HG03432 (cell line): ENCODE results near the gene PPP4R3A.
"Not testable (repeated sequence)": the region's sequence is repeated elsewhere in the genome, so short reads cannot be mapped to it uniquely, and the experiment has no call there.

ENCODE experiments used
- ATAC-seq: cut with Tn5 transposase; IDR thresholded peaks from one replicate; pipeline ENCODE4 v1.9.1; 2021; ENCODE audit warnings: mild to moderate bottlenecking, moderate library complexity; ENCODE audit not compliant: unreplicated experiment

The PPP4R3A gene

DNA sequence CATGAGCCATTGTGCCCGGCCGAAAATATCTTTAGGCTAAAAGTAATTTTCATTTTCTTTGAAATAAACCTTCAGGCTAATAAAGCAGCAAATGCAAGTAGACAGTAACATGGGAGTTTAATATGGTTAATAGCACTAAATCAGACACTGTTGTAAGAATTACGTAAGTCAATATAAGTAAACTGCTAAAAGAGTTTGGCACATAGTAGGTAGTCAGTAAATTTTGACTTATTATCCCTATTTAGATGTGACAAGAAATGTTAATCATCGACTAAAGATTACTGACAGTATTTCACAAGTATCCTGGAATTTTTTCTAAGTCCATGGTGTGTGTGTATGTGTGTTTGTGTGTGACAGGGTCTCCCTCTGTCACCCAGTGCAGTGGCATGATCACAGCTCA lies 3.9 kb downstream of the PPP4R3A start:
- ATAC-seq = no peak

DNA sequence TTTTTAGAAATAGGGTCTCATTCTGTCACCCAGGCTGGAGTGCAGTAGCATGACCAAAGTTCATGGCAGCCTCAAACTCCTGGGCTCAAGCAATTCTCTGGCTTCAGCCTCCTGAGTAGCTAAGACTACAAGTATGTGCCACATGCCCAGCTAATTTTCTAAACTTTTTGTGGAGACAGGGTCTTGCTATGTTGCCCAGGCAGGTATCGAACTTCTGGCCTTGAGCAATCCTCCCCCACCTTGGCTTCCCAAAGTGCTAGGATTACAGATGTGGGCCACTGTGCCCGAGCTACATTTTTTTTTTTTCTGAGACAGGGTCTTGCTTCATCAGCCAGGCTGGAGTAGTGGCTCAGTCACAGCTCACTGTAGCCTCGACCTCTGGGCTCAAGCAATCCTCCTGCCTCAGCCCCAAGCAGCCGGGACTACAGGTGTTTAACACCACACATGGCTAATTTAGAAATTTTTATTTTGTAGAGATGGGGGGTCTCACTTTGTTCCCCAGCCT lies 7.1 kb downstream of the PPP4R3A start:
- ATAC-seq = no peak

DNA sequence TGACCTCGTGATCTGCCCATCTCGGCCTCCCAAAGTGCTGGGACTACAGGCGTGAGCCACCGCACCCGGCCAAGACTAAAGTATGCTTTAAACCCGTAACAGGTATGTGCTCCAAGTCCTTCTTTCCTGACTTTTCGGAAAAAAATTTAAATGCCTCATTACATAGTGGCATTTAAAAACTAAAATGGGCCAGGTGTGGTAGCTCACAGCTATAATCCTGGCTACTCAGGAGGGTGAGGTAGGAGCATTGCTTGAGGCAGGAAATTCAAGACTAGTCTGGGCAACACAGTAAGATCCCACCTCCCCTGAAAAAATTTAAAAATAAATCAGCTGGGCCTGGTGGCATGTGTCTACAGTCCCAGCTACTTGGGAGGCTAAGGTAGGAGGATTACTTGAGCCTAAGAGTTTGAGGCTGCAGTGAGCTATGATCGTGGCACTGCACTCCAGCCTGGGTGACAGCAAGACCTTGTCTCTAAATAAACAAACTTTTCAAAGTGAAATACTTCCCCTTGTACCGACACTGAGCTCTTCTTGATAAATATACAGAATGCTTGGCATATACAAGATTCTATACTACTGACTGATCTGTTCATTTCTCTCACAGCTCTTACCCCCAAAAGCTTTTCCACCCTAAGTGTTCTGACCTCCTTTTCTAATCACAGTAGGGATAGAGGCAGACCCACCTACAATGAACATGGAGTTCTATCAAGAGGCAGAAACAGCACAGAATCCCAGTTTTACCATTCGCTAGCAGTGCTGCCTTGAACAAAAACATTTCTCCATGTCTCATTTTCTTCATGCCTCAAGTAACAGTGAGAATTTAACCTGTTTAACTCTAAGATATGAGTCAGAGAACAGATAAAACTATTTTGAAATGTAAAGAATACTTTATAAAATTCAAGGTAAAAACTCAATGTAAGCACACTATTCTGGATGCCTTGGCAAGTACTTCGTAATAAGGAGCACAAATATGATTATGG lies 7.9 kb downstream of the PPP4R3A start:
- ATAC-seq = no peak

DNA sequence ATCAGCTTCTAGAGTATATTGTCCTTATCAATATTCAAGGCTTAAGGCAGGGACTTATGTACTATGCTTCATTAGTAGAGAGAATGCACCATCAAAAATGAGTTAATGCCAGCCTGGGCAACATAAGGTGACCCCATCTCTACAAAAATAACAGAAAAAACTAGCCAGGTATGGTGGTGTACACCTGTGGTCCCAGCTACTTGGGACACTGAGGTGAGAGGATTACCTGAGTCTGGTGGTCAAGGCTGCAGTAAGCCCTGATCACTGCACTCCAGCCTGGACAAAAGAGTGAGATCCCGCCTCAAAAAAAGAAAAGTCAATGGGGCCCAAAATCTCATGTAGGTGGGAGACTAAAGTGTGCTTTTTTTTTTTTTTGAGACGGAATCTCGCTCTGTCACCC lies 8.8 kb downstream of the PPP4R3A start:
- ATAC-seq = no peak

DNA sequence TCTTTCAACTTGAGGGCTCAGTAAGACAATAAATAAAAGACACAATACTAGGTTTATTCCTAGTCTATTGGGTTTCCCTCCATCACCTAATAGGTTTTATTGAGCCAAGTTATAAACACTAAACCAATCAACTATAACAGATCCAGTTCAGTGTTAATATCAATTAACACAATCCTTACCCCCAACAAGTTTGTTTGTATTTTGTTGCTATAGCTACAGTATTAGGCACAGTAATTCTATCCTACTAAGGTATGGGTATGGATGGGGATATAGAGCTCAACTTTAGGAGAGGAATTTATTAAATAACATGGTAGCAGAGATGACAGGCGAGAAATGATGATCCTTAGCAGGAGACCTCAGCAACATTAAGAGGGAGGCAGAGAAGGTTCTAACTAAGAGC lies 13.3 kb downstream of the PPP4R3A start:
- no peak for ATAC-seq

DNA sequence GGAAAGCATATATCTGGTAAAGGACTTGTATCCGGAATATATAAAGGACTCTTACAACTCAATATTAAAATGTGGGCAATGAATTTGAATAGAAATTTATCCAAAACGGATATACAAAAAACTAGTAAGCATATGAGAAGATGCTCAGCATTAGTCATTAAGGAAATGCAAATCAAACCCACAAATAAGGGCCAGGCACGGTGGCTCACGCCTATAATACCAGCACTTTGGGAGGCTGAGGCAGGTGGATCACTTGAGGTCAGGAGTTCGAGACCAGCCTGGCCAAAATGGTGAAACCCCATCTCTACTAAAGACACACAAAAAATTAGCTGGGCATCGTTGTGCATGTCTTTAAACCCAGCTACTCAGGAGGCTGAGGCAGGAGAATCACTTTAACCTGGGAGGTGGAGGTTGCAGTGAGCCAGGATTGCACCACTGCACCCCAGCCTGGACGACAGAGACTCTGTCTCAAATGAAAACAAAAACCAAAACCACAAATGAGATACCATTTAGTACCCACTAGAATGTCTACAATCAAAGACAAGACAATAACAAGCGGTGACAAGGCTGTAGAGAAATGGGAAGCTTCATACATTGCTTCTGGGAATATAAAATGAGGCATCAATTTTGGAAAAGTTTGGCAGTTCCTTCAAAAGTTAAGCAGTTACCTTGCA lies 15.6 kb downstream of the PPP4R3A start:
- not testable (repeated sequence) for ATAC-seq

DNA sequence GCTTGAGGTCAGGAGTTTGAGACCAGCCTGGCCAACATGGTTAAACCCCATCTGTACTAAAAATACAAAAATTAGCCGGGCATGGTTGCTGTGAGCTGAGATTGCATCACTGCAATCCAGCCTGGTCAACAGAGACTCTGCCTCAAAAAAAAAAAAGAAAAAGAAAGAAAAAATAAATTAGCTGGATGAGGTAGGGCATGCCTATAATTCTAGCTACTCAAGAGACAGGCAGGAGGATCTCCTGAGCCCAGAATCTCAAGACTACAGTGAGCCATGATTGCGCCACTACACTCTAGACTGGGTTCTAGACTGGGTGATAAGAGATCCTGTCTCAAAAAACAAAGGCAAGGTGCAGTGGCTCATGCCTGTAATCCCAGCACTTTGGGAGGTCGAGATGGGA lies 16.9 kb downstream of the PPP4R3A start:
- ATAC-seq = no peak

DNA sequence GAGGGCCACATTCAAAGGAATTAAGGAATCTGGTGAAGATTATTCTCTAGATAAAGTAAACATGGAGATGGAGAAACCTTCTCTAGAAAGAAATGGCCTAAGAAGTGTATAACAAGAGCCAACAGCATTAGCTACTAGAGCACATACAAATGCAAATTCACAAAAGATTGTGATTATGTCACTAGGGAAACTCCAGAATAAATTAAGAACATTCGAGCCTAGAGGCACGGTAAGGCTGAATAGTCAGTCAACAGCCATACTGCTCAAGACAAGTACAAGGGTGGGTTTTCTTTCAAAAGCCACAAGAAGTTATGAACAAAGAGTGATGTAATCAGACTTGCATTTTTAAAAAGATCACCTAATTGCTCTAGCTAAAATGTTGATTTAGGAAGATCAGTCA lies 25.4 kb downstream of the PPP4R3A start:
- no peak for ATAC-seq

DNA sequence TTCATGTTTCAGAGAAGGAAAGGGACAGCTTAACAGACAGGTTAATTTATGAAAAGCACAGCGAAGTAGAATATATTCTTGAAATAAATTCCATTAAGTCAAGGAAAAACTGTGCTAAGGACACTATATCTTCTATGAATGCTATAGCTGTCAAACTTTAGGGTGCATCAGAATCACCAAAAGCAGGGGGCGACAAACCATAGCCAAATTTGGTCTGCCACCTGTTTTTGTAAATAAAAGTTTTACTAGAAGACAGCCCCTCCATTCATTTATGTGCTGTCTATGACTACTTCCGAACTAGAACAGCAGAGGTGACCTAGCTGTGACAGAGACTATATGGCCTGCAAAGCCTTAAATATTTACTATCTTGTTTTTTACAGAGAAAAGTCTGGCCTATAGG lies 25.9 kb downstream of the PPP4R3A start:
- no peak for ATAC-seq

DNA sequence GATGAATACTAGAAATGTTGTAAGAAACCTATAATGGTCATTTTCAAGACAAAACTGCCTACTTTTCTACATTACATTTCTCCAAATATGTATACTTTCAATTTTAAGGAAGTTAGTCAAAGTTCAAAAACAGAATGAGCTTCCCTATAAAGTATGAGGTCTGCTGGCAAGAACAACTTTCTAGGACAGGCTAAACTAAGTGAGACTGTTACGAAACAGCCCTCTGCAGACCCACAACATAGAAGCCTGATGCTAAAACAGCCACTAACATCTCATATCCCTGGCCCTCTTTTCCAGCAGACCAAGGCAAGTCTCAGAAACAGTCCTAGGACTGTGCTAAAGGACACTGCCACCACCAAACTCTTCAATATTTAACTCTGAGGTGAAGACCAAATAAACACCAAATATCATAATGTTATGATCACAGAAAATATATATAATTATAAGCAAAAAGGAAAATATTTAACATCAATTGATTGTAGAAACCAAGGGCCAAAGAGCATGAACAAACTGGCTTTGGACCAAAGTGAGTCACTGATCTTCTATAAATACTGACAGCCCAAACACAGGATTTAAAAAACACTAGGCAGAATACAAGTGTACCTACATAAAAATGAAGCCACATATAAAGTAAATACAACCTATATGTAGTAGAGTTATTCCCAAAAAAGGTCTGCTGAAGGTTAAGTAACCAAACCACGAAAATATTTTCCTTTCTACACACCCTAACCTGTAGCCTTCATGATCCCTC lies 27.7 kb downstream of the PPP4R3A start:
- ATAC-seq = no peak

DNA sequence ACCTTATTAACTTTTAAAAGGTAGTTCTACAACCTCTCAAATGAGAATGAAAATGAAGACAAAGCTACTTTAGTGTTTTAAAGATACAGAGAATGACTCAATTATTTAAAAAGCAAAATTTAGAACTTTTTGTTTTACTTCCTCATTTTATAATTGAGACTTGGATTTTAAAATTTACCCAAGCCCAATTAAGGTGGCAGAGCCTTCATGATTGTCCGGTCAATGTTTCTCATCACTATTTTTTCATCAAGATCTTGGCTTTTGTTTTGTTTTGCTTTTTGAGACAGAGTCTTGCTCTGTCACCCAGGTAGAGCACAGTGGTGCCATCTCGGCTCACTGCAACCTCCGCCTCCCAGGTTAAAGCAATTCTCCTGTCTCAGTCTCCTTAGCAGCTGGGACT lies 32.7 kb downstream of the PPP4R3A start:
- no peak for ATAC-seq

DNA sequence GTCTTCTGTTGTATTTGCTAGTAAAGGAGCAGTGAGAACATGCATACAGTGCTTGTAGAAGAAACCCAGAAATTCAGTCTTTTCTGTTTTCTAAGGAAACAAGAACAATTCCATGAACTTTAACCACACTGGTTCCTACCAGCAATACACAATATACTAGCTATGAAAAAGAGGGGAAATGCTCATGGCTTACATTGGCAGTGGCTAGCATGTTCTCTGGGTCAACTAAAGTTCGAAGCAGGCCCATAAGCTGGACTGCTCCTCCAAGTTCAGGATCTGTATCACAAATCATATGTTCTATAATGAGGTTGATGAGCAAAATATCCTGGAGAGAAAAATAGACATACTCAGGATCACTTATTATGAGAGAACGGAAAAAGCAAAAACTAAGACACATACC lies 37.1 kb downstream of the PPP4R3A start:
- ATAC-seq = no peak

DNA sequence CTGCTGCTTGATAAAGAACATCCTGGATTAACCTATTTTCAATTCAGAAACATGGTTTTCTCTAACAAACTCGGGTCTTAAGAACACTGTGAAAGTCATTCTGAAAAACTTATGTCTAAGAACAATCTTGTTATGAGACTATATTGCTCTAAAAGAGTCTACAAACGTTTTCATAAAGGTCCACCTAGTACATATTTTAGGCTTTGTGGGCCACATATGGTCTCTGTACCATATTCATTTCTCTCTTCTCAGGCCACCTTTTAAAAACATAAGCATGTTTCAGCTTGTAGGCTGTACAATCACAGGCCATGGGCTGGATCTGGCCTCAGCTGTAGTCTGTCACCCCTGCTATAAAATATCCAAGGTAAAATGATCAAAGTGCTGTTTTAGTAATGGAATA lies 39.9 kb downstream of the PPP4R3A start:
- no peak for ATAC-seq

DNA sequence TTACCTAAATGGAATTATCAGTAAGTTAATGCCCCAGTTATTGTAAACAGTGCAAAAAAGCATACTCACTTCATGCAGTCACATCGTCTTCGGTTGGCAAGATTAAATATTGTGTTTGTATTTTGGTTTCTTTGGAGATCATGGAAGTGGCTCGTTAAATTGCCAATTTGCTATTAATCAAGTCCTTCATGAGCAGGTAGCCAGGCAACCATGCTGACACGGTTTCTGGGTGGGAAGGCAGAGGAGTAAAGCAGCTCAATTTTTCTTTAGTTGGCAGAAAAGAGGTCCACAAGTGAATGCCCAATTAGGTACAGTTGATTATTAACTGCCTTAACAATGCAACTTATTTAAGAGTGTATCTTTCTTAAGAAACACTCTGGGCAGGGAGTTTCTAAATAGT lies 43.9 kb downstream of the PPP4R3A start:
- no peak for ATAC-seq

DNA sequence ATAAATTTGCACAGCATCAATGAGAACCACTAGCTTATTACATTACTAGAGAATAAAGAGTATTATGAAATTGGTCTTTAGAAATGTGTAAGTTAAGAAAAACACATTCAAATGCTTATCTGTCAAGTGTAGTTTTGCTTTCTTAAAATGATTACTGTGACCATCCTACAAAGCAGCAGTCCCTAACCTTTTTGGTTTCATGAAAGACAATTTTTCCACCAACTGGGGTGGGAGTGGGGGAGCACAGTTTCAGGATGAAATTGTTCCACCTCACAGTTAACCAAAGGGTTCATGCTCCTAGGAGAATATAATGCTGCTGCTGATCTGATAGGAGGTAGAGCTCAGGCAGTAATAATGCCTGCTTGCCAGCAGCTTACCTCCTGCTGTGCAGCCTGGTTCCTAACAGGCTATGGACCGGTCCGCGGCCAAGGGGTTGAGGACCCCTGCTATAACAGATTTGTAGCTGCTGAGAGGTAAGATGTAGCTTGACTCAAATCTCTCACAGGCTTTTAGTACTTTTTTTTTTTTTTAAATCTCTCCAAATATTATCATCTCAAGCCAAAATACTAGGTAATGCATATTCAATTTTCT lies 45.4 kb downstream of the PPP4R3A start:
- no peak for ATAC-seq

DNA sequence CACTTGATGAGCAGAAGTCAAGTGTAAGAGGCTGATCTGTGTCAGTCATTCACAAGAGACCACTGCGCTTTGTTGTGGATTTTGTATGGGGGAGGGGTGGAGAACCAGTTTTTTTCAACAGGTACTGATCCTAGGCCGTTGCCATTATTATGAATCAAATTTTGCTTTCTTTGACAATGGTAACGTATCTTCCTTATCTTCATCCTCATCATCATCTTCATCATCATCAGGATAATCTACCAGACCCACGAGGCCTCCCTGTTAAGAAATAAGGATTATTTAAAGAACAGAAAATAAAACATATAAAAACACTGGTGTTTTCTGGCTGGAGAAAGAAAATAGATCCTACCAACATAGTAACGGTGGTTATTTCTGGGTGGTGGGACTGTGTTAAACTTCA lies 51.5 kb downstream of the PPP4R3A start:
- ATAC-seq = no peak

DNA sequence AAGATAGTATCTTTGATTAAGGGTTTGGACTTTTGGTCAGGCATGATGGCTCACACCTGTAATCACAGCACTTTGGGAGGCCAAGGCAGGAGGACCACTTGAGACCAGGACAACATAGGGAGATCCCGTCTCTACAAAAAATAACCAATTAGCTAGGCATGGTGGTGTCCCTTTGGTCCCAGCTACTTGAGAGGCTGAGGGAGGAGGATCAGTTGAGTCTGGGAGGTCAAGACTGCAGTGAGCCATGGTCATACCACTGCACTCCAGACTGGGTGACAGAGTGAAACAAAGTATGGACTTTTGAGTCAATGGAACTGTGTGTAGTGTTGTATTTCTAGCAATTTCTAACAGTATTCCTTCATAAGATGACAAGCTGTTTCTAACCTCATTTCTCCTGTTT lies 53.8 kb downstream of the PPP4R3A start:
- no peak for ATAC-seq

DNA sequence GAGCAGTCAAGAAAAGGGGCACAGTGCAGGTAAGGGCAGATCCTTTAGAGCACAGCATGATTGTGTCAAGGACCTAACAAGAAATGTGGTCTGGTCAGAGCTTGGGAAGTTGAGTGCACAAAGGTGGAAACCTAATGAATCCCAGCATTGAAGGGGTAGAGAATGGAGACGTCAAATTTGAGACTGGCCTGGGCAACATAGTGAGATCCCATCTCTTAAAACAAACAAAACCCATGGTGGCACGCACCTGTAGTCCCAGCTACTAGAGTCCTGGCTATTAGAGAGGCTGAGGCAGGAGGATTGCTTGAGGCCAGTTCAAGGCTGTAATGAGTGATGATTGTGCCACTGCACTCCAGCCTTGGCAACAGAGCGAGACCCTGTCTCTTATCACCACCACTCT lies 55.5 kb downstream of the PPP4R3A start:
- ATAC-seq = no peak

DNA sequence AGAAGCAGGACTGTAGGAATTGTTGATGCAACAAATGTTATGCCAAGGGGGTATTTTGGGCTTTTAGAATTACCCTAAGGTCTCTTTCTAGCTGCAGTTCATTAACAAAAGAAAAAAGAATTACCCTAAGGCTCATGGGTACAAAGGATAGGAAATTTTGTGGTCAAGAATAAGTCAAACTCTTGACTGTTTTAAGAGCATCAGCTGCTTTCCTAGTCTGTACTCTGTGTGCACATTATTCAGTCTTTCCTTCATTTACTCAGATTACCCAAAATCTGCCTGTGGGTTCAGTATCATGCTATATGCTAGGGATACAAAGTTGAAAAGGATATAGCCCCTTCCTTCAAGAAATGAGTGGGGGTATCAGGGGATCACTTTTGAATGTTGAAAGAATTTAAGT lies 56.0 kb downstream of the PPP4R3A start:
- no peak for ATAC-seq

DNA sequence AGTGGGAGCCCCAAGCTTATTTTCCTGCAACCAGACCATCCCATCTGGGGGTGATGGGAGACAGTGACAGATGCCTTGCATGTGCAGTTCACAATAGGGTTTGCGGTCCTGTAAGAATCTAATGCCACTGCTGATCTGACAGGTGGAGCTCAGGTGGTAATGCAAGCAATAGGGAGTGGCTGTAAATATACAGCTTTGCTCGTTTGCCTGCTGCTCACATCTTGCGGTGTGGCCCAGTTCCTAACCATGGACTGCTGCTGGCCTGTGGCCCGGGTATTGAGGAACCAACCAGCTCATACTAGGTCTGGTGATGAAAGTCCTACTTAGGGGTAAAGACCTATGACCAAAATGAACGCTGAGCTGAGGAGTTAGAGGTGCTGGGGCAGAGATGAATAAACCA lies 56.4 kb downstream of the PPP4R3A start:
- ATAC-seq = no peak
